Measurements from ENCODE around the gene THSD4. TPM values are rescaled to one million over a fixed set of nuclear protein-coding genes. Genes with fewer than 3 reads are reported as not detected.

THSD4 gene
- total RNA-seq, 6 donors from 2014 or later, result 16.8 to 39.7 (median 21.7) TPM

GRCh38 chr15:71338265-71338664 is 223.0 kb downstream of the THSD4 start:
- Histone ChIP-seq H3K9me3 (no peaks in the 10 kb centered on the region), H3K27me3 (no peaks in the 10 kb centered on the region), H3K4me3 (no peak overlapping the region), H3K27ac (no peak overlapping the region), H3K4me1 (peaks cover 0 to 17% (median 9%) of the 10 kb centered on the region in 4 donors), H3K36me3 (no peaks in the 10 kb centered on the region)
- DNase-seq, result no peak
- ATAC-seq (ENCODE audit: low FRiP score in 2 of 2), result no peak
- TF ChIP-seq POLR2A (IDR thresholded peaks at IDR 0.05), result no peak
- TF ChIP-seq EP300 (IDR thresholded peaks at IDR 0.05), result no peak
- TF ChIP-seq POLR2AphosphoS5 (IDR thresholded peaks at IDR 0.05), result no peak
- TF ChIP-seq, protein P1, sequence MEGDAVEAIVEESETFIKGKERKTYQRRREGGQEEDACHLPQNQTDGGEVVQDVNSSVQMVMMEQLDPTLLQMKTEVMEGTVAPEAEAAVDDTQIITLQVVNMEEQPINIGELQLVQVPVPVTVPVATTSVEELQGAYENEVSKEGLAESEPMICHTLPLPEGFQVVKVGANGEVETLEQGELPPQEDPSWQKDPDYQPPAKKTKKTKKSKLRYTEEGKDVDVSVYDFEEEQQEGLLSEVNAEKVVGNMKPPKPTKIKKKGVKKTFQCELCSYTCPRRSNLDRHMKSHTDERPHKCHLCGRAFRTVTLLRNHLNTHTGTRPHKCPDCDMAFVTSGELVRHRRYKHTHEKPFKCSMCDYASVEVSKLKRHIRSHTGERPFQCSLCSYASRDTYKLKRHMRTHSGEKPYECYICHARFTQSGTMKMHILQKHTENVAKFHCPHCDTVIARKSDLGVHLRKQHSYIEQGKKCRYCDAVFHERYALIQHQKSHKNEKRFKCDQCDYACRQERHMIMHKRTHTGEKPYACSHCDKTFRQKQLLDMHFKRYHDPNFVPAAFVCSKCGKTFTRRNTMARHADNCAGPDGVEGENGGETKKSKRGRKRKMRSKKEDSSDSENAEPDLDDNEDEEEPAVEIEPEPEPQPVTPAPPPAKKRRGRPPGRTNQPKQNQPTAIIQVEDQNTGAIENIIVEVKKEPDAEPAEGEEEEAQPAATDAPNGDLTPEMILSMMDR (IDR thresholded peaks at IDR 0.05), result no peak
- WGBS, 2 donors, result 95 to 97% methylated on average over 9 of the region's 9 CpGs

GRCh38 chr15:71338827-71339542 is 223.7 kb downstream of the THSD4 start:
- no peaks in the 10 kb centered on the region for H3K36me3 ChIP-seq
- DNase-seq (peak in 1 of 2 donors; percentile 33), ATAC-seq (ENCODE audit: low FRiP score in 2 of 2) (no peak)

GRCh38 chr15:71341811-71342550 is 226.7 kb downstream of the THSD4 start:
- peaks cover 0 to 10% (median 5%) of the 10 kb centered on the region in 4 donors for H3K4me1 ChIP-seq
- H3K4me3 ChIP-seq, result no peak overlapping the region
- no peak overlapping the region for H3K27ac ChIP-seq
- ATAC-seq (ENCODE audit: low FRiP score in 2 of 2), result no peak
- TF ChIP-seq EP300 (IDR thresholded peaks at IDR 0.05), result no peak
- TF ChIP-seq, protein P1 (IDR thresholded peaks at IDR 0.05), result no peak
- TF ChIP-seq POLR2AphosphoS5 (IDR thresholded peaks at IDR 0.05), result no peak
- TF ChIP-seq POLR2A (IDR thresholded peaks at IDR 0.05), result no peak
- no peaks in the 10 kb centered on the region for H3K27me3 ChIP-seq
- no peaks in the 10 kb centered on the region for H3K9me3 ChIP-seq
- 83 to 85% methylated on average over 8 of the region's 8 CpGs for whole genome bisulfite sequencing, 2 donors
- H3K36me3 ChIP-seq, result no peaks in the 10 kb centered on the region
- no peak for DNase-seq

More at GRCh38 chr15:71338827-71339542, 223.7 kb downstream of the THSD4 start:
- no peak for TF ChIP-seq POLR2A (IDR thresholded peaks at IDR 0.05)
- peak in 1 of 4 donors; percentile 28 for TF ChIP-seq EP300 (IDR thresholded peaks at IDR 0.05)
- Histone ChIP-seq H3K4me1 (peaks cover 0 to 15% (median 9%) of the 10 kb centered on the region in 4 donors), H3K27ac (no peak overlapping the region), H3K27me3 (no peaks in the 10 kb centered on the region), H3K9me3 (no peaks in the 10 kb centered on the region), H3K4me3 (no peak overlapping the region)
- WGBS, 2 donors, result 90 to 96% methylated on average over 7 of the region's 7 CpGs

DNA sequence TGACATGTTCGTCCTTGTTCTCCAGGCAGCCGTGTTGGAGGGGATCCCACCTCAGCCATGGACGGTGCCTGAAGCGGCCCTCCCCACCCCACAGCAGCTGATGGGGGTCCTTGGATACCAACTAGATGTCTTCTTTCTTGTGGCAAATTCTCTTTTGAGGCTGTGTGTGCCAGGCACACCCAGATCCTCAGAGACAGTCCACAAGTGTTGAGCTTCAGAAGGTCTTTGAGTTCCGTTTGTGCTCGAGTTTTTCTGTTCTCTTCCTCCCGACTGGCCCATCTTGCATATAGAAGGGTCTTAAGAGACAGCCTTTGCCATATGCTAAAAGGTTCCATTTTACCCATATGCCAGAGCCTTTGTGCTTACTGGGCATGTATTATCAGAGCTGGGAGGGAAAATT is 227.4 kb downstream of the THSD4 start:
- WGBS, 2 donors, result 88 to 91% methylated on average over 7 of the region's 7 CpGs
- Histone ChIP-seq H3K4me3 (no peak overlapping the region), H3K36me3 (no peaks in the 10 kb centered on the region), H3K4me1 (peaks cover 0 to 3% (median 1%) of the 10 kb centered on the region in 4 donors), H3K27me3 (no peaks in the 10 kb centered on the region), H3K27ac (no peak overlapping the region), H3K9me3 (no peaks in the 10 kb centered on the region)
- DNase-seq (peak in 1 of 2 donors; percentile 43), ATAC-seq (ENCODE audit: low FRiP score in 2 of 2) (no peak)
- TF ChIP-seq, protein P1 (IDR thresholded peaks at IDR 0.05), result no peak
- TF ChIP-seq POLR2AphosphoS5 (IDR thresholded peaks at IDR 0.05), result no peak

- no peak overlapping the region for H3K4me3 ChIP-seq
- no peak for TF ChIP-seq POLR2AphosphoS5 (IDR thresholded peaks at IDR 0.05)
- TF ChIP-seq EP300 (IDR thresholded peaks at IDR 0.05), result no peak
- TF ChIP-seq POLR2A (IDR thresholded peaks at IDR 0.05), result no peak
- TF ChIP-seq, protein P1 (IDR thresholded peaks at IDR 0.05), result no peak
- H3K4me1 ChIP-seq, result no peaks in the 10 kb centered on the region
- no peak overlapping the region for H3K27ac ChIP-seq
- no peaks in the 10 kb centered on the region for H3K9me3 ChIP-seq
- DNase-seq, result no peak
- H3K27me3 ChIP-seq, result no peaks in the 10 kb centered on the region
- no peaks in the 10 kb centered on the region for H3K36me3 ChIP-seq
- WGBS, 2 donors, result 91 to 92% methylated on average over 5 of the region's 5 CpGs
- ATAC-seq (ENCODE audit: low FRiP score in 2 of 2), result no peak
These were observed 229.0 kb downstream of the THSD4 start for GRCh38 chr15:71344316-71344715.

Data from upper lobe of left lung (tissue), 6 donors.